HG03520 (cell line): ENCODE measurements around the gene IFT25.

Source experiments
- ATAC-seq: cut with Tn5 transposase; IDR thresholded peaks from one replicate; pipeline ENCODE4 v1.9.1; 2021; ENCODE audit warnings: mild to moderate bottlenecking, moderate library complexity; ENCODE audit not compliant: unreplicated experiment

Gene IFT25

DNA sequence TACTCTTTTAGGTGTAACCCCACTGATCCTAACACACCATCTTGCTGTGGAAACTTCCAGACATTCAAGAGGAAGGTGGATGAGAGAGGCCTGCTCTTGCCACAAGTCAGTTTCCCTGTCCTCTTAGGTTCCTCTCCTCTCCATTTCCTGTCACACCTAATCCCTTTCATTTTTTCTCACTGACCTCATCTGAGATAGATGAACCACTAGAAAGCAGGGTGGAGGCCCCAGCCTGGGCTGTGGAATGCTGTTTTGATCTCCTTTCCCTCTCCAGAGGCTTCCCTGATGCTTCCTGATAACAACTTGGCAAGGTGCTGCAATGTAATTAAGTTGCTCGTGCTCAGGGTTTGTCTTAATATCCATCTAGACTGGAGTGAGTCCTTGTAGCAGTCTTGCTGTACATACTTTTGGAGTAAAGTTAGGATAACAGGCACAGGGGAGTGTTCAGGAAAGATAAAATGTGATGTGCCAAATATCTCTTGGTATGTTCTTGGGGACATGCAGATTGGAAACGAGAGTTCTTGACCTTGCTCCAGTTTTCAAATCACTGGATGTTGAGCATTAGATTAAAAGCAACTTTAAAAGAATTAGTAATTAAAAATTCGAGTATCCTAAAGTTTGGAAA is 11.8 kb upstream of the IFT25 start:
- ATAC-seq: no peak

DNA sequence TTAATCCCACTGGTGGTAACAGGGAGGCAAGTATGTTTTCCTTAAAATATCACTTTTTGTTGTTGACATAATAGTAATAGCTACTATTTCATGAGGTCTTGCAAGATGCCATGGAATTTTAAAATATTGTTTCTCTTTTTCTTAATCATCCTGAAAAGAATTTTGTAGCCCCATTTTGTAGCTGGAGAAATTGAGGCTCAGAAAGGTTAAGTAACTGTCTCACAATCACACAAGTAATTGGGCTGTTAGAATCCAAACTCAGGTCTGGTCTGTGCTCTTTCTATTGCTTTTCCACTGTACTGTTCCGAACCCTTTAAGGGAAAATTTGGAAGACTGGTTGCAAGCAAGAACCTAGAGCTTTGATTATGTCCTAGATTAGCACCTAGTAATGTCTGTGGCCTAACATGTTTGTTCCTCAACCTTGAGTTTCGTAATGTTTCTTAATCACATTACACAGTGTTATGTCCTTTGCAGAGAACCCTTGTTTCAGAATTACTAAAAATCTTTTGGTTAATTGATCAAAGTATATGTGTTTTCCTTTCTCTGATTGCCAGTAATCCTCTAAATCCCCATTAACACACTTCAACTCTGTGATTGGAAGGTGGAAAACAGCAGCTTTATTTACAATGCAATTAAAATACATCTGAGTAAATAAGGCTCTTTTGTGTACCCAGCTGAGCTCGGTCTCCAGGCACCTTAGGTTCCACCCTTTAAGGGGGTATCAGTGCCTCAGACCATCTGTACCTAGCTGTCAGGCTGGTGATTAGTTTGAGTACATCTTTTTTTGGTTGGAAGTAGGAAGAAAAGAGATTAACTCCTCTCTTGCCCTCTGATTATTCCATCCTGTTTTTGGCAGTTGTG is 11.0 kb upstream of the IFT25 start:
- no peak for ATAC-seq

GRCh38 chr1:53954128-53954527 is 8.6 kb upstream of the IFT25 start:
- ATAC-seq: no peak

DNA sequence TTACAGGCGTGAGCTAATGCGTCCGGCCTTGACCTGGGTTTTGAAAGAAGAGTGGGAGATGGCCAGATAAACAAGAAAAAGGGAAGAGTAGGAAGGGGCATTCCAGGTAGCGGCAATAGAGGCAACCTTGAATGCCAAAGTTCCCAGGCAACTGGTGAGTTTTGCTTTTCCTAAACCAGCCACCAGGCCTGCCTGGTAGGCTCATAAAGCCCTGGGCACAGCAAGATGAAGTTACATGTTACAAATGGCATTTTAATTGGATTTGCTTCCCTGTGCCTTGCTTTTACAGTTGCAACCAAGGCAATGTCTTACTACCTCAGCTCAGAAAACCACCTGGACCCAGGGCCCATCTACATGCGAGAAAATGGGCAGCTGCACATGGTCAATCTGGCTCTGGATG is 6.2 kb upstream of the IFT25 start:
- no peak for ATAC-seq

GRCh38 chr1:53949023-53949990 is 3.8 kb upstream of the IFT25 start:
- ATAC-seq: no peak

DNA sequence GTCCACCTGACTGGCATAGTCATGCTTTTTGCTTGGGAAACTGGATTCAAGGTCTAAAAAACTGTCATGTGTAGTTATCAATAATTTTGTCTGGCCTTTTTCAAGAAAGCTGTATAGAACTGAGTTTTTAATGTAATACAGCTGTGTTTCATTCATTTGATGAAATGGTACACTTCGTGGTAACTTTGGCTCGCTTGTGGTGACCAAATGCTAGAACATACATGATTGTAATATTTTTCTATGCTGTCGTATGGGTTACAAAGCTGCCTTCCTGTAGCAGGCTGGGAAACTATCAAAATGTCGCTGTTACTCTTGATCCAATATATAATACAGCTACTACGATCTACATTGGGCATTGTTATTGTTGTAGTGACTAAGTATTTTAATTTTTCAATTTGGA is 2.8 kb upstream of the IFT25 start:
- no peak for ATAC-seq

DNA sequence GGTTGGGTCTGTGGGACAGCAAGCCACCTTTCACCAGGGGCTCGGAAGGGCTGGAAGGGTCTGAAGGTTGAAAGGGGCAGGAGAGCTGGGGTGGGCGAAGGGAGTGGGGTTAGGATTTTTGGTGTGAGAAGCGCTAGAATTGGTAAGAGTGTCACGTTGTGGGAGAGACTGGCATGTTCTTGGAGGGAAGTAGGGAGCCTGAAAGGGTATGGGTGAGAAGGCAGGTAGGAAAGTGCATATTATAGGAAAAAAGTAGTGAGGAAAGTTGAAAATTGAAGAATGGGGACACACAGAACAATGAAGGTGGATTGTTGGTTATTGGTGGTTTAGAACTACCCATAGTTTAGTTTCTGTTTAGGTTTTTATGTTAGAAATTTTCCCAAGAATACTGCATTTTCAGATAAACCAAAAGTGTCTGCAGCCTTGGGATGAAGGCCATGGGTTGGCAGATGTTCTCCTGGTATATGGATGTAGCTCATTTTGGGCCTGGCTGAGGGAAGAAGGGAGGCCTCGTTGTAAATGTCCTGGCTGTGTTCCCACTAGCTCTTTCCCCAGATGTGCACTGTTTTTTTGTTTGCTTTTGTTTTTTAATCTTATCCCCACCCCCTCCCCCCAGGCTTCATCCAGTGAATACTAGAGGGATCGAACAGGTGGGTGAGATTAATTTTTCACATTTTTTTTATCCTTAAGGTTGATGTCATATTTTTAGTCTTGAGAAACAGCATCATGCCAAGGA is 1.8 kb upstream of the IFT25 start:
- no peak for ATAC-seq

GRCh38 chr1:53946252-53947171 is 1.0 kb upstream of the IFT25 start, which contains the start of gene LRRC42:
Gene LRRC42, plus strand, starts transcription at chr1:53946350. Its CDS starts 5,650 bp downstream, at chr1:53952000.
- peak; percentile 63 for ATAC-seq

- no peak for ATAC-seq
These were observed 391 bp downstream of the IFT25 start for GRCh38 chr1:53945183-53945432.

- no peak for ATAC-seq
These were observed 873 bp downstream of the IFT25 start for GRCh38 chr1:53944469-53945182.

GRCh38 chr1:53943490-53944043 is 1.9 kb downstream of the IFT25 start:
- ATAC-seq: no peak

- ATAC-seq: no peak
These were observed 2.4 kb downstream of the IFT25 start for GRCh38 chr1:53943090-53943489.

GRCh38 chr1:53942127-53942957 is 3.2 kb downstream of the IFT25 start:
- no peak for ATAC-seq

DNA sequence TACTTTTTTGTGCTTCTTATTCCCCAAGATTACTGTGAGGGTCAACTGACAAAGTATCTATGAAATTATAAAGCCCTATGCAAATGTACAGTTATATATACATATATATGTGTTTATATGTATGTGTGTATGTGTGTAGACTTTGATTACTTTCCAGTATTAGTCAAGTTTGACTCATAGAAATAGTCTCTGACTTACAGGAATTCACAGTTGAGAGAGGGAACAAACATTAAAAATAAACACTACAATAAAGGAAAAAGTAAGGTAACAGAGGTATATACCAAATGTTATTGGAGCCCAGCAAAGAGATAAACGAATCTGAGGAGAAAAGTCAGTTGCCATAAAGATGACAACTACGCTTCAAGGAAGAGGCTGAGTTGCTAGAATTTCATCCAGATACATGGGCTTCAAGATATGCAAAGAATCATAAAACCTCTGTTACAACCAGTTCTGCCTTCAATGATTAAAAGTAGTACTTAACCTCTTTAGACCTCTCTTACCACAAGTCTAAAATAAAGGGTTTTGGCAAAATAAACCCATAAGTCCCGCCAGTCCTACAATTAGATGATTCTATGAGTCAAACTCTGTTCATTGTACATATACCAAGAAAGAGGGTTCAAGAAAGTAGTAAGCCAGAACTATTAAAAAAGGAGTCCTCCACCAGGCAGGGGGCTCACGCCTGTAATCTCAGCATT is 7.2 kb downstream of the IFT25 start:
- no peak for ATAC-seq

- ATAC-seq: no peak
These were observed 9.1 kb downstream of the IFT25 start for GRCh38 chr1:53936430-53936829.

GRCh38 chr1:53934170-53934765 is 11.2 kb downstream of the IFT25 start:
- no peak for ATAC-seq

DNA sequence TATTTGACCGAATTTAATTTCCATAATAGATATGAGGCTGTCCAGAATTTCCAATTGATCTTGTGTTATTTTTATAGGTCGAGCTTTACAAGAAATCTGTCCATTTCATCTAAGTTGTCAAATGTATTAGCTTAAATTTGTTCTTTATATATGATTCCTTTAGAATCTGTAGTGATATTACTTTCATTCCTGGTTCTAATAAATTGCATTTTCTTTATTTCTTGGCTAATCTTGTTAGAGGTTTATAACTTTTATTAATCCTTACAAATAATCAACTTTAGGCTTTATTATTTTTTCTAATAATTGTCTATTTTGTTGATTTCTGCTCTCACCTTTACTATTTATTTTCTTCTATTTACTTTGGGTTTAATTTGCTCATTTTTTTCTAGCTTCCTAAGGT is 14.0 kb downstream of the IFT25 start:
- ATAC-seq: no peak
